Lung microvascular endothelial cell (primary cell): Measurements from ENCODE around the gene SLC2A8. TPM values are rescaled to one million over a fixed set of nuclear protein-coding genes. Genes with fewer than 3 reads are reported as not detected.

Source experiments
- DNase-seq, 2 donors: peaks; one replicate each; pipeline versions ENCODE4 v3.0.0 to v3.0.0-alpha.2; 2010; ENCODE audit warnings: low read depth in 2 of 2
- total RNA-seq: library from RNA; depleted of rRNA; stranded (reverse); fragments of >200 nt; gene quantifications from 2 replicates; pipeline ENCODE4 v1.2.1, GENCODE V29; 2014

The SLC2A8 gene, protein sequence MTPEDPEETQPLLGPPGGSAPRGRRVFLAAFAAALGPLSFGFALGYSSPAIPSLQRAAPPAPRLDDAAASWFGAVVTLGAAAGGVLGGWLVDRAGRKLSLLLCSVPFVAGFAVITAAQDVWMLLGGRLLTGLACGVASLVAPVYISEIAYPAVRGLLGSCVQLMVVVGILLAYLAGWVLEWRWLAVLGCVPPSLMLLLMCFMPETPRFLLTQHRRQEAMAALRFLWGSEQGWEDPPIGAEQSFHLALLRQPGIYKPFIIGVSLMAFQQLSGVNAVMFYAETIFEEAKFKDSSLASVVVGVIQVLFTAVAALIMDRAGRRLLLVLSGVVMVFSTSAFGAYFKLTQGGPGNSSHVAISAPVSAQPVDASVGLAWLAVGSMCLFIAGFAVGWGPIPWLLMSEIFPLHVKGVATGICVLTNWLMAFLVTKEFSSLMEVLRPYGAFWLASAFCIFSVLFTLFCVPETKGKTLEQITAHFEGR
- 7.4 and 9.1 TPM in 2 replicates for total RNA-seq

DNA sequence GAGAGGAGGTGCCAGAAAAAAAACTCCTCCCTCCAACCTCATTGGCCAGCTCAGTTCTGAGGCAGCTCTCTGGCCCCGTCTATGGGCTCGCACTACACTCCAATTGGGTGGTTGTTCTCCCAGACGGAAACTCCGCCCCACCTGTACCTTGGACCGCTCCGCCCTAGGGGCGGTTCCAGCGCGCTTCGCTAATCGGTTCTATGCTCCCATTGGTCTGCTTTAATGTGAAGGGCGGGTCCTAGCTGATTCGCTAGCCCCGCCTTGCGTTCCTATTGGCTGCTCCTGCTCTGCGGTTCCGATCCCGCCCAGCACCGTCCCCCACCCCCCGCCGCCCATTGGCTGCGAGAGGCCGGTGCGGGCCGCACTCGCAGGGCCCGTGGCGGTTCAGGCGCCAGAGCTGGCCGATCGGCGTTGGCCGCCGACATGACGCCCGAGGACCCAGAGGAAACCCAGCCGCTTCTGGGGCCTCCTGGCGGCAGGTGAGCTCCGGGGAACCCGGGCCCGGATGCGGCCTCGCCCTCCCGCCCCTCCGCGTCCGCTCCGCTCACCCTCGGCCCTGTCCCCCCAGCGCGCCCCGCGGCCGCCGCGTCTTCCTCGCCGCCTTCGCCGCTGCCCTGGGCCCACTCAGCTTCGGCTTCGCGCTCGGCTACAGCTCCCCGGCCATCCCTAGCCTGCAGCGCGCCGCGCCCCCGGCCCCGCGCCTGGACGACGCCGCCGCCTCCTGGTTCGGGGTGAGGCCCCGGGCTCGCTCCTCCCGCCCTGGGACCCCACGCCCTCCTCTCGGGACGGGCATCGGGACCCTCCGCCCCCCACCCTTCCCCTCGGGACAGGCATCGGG, at the start of gene SLC2A8:
TSS of gene SLC2A8 (plus strand) at position 362 of the 838 bp plus-strand sequence. CDS start at position 424, 62 bp downstream.
- DNase-seq, result peak; percentile 100

DNA sequence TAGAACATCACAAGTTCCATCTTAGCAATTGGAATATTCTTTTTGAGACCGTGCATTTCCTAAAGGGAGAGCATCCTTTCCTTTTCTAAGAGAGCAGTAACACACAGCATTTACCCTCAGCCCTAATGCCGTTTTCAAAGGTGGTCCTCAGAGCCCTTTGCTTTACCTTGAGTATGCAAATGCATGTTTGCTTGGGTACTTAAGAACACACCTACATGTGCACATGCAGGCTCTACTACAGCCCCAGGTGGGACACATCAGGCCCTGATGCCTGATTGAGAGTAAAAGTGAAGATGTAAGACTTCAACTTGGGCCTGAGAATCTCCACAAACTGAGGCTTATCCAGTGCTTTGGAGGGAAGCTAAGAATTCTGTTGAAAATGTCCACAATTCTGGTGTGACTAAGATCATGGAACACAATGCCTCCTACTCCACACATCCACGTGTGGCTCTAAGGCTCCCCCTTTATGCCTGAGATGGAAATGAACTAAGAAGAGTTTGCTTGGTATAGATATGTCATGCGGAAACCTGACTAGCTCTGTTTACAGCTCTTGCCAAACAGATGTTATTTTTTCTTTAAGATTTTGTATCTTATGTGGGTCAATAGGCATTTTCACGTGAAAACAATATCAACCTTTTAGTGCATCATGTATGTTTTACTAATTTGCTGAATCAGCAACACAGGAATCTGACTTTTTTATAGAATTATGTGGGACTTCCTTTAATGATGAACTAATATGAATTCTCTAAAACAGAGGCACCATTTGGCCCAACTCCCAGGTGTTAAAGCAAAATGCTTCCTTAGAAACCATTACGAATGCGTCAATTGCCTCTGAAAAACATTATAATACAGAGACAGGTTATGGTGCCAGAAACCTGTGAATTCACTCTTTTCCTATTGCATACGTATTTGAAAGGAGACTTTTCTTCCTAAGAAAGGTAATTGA, 48.9 kb upstream of the SLC2A8 start:
- DNase-seq, result peak; percentile 64 to 71

DNA sequence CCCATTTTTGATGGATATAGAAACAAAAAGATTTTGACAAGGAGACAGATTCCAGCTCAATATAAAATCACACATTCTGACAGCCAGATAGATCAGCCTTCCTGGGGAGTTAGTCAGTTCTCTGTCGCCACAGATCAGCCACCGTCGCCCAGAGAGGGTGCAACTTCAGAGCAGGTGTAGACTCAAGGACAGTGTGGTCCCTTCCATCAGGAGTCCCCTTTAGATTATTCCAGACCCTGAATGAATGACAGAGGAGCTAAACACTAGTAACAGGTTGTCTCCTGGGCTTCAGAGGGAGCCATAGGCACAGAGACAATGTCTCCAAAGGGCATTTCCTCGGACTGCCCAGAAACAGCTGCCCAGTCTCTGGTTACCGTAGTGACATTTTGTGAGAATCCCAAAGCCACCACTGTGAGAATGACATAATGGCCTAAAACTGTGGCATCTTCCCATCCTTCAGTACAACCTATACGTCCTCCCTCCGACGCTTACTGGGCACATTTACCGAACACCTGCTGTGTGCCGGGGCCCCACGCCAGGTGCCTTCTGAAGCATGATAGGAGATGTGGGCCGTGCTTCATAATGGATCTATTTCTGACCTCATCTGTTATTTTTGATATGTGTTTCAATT, 47.4 kb upstream of the SLC2A8 start:
- DNase-seq, result no peak

DNA sequence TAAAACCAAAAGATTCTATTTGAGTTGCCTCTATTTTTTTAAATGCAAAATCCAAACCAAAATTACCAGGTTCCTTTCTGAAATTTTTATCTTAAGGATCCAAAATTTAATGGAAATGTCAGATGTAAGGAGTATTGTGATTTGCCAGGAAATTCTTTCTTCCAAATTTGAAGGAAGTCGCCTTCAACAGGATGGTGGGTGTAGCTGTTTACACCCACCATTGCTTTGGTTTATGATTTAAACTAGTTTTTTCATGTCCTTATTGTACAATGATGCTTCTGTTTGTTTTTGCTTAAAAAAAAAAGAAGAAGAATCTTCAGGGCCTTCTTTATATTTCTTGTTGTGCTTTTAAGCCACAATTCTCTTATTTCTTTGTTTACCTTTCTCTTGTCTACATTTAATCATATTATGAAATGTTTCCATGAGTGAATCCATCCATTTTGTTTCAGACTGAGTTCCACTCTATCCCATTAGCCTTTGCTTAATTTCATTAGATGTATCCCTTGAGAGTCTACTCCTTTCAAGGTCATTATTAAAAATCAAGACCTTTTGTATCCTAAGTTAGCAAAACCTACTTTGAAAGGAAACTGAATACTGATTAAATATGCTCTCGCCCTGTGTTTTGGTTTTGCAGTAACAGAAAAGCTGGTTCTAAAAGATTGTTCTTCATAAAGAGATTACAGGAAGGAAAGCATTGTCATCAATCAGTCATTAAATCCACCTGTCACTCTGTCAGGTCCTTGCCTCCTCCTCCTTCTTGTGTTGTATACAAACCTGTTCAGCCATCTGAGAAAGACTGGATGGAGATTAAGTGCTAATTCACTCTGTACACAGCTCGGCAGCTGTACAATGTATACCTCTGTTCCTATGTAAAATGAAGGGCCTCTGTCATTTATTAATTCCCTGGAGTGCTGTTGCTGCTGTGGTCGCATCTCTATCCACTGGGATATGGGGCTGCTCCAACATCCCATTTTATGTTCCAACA, 45.5 kb upstream of the SLC2A8 start:
- DNase-seq, result no peak

DNA sequence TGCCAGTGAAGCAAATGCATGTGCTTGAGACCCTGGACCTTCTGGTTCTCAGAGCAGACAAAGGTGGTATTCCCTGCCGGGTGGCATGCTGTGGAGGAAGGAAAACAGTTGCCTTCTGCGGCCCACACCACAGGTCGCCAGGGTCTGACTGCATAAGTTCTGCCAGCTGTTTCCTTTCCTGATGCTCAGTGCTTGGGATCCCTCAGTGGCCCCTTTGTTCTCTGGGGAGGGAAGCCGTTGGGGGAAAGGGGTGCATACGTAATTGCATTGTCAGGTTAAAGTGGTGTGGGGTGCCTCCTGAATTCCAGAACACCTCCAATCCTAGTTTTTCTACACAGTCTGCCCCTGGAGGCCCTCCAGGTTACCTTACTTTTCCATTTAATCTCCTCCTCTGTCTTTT, 43.1 kb upstream of the SLC2A8 start:
- DNase-seq, result no peak

DNA sequence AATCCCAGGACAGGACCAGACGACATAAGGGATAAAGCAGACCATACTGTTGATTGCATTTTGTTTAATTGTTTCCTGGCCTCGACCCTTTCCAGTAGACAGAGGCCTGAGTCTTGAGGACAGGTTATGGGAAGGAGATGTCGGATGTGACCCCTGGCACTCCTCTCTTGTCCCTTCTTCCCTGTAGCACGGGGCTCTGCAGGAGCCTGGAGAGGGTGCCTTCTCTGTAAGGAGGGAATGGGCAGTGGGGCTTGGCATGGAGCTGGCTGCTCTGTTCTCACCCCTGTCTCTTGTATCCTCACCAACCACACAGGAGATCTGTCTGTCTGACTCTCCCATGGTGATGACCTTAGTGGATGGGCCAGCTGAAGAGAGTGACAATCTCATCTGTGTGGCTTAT, 40.1 kb upstream of the SLC2A8 start:
- DNase-seq, result no peak

DNA sequence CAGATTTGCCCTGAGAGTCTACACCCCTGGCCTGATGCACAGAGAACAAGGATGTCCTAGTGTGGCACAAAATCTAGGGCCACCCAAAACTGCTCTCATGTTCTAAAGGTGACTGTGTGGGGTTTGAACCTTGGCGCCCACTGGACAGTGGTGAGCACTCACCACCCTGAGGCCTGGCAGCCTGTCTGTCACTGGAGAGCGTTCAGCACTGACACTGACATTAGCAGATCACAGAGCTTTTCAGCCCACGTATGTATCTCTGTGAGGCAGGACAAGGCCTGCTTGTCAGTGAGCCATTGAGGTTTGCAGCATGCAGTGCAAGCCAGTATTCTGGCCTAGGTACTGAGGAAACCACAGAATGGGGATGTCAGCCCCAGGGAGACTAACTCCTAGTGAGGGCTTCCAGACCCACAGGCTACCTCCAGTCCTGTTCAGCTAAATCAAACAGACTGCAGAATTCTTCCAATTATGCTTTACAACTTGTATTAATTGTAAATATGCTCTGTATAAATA, 38.9 kb upstream of the SLC2A8 start:
- no peak for DNase-seq

DNA sequence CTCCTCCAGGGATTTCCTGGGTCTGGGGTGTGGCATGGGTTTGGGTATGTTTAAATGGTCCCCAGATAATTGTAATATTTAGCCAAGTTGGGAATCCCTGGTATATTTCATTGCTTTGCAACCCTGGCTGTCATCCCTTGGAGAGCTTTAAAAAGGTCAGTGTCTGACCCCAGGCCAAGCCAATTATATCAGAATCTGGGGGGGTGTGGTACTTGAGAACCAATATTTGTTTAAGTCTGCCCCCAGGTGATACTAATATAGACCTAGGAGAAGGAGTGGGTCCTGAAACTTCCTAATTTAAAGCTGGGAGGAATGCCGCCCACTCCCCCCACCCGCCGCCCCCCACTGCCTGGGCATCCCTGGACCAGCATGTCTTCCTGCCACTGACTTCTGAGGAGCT, 38.2 kb upstream of the SLC2A8 start:
- DNase-seq, result no peak

DNA sequence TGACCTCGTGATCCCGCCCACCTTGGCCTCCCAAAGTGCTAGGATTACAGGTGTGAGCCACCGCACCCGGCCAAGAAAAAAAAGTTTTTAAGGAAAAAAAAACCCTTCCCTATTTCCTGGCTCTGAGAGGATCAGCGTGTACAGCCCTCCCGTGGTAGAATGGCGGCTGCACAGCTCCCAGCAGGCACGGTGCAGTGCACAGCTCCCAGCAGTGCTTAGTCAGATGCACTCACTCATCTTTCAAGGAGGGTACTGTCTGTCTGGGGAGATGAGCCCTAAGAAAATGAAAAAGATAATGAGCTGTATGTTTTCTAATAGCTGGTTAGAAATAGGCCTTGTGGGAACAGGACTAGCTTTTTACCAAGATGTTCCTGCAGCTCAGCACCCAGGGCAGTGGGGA, 36.7 kb upstream of the SLC2A8 start:
- peak in 1 of 2 donors; percentile 52 for DNase-seq

DNA sequence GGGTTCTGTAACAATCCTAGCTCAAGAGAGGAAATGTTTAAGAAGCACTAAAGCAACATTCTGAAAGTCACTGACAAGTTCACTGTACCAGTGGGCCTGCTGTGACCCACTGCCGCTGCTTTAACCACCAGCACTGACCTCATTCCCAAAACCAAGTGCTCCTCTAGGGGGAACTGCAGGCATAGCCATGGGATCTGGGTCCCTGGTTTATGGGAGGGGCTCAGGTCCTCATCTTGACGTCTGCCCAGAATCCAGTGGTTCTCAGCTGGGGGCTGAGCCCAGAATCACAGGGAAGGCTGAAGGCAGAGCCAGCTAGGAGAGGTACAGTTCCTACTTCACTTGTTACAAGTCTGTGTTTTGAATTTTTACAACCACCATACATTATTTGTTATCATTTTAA, 36.1 kb upstream of the SLC2A8 start:
- DNase-seq, result no peak

DNA sequence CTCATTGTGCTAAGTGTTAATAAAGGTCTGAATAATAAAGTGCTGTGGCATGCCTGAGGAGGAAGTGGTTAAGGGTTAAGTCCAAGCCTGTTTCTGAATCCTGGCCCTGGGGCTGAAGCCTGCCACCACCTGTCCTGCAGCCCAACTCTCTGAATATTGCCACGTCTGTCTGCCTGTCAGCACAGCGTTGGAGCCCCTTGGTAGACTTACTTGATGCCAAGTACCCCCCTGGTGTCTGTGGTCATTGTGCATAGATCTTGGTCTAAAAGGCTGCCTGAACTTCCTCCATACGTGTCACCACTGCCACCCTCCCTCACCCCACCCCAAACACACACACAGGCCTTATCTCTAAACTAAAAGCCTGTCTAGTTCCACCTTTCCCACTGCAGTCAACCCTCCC, 35.4 kb upstream of the SLC2A8 start:
- DNase-seq, result no peak

DNA sequence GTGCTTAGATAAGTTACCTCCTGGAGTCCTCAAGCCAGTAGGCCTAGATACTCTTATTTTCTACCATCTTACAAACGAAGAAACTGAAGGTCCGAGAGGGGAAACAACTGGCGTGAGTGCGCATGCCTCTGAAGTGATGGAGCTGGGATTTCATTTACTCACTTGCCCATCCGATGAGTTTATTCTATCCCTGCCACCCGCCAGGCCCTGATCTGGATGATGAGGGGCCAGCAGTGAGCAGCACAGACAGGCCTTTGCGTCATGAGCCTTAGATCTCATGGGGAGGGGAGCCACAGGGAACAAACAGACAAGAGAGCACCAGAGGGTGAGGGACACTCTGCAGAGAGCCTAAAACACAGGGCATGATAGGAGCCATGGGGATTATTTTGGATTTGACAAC, 34.1 kb upstream of the SLC2A8 start:
- no peak for DNase-seq

DNA sequence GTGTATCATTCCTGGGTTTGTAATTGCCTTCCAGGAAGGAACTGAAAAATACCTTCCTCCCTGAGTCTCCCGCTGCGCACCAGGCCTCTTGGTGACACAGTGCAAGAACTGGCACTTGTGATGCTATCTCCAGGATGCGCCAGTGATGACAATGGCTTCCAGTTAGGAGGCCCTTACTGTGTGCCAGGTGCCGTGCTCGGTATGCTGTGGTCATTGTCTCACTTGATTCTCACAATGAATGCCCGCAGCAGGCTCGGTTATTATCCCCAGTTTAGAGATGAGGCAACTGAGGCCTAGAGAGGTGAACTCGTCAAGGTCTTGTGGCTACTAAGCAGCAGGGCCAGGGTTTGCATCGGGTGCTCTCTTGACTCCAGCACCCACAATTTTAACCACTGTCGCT, 31.5 kb upstream of the SLC2A8 start:
- no peak for DNase-seq

DNA sequence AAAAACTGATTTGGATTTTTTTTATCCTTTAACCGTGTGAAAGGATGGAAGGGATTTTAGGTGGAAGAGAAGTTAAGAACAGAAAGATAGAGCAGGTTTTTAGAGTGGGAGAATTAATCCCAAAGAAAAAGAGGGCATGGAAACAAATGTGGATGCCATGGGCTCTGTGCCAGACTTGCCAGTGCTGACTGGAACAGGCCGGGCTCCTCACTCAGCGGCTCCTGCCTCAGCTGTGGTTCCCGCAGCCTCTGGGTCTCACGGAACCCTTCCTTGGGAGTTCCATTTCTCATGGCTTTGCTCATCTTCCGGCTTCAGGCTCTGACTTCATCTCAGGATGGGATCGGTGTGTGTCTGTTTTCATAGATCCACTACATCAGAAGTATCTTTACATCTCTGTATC, 30.4 kb upstream of the SLC2A8 start:
- DNase-seq, result peak in 1 of 2 donors; percentile 17

DNA sequence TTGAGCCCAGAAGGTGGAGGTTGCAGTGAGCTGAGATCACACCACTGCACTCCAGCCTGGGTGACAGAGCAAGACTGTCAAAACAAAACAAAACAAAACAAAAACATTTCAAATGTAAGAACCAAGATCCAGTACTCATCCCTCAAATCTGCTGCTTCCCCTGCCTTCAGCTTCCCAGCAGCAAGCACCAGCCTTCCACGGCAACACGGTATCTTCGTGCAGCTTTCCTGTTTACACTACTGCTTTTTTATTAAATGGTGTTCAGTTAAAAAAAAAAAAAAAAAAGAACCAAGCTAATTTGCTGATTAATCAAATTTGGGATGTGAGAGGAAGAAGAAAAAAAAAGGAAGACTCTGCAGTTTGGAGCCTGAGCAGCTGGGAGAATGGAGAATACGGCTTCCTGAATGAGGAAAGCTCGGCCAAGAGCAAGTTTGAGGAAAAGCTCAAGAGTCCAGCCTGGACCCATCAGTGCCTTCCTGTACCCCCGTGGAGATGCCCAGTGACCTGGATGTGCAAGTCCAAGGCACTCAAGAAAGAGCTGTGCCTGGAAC, 28.0 kb upstream of the SLC2A8 start:
- DNase-seq, result no peak

DNA sequence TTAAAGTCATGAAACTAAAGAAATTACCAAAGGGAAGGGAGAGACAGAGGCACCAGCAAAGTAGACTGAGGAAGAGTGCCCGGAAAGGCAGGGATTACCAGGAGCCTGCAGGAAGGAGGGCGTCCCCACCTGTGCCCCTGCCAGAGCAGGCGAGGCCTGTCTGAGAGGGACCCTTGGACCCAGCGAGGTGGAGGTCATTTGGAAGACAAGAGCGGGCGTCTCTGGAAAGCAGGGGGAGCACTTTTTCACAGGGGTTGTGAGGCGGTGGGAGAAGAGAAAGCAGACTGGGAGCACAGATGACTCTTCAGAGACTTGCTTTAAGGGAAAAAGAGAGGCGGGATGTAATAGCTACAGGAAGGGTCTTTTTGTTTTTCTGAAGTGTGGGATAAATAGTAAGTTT, 27.5 kb upstream of the SLC2A8 start:
- no peak for DNase-seq

DNA sequence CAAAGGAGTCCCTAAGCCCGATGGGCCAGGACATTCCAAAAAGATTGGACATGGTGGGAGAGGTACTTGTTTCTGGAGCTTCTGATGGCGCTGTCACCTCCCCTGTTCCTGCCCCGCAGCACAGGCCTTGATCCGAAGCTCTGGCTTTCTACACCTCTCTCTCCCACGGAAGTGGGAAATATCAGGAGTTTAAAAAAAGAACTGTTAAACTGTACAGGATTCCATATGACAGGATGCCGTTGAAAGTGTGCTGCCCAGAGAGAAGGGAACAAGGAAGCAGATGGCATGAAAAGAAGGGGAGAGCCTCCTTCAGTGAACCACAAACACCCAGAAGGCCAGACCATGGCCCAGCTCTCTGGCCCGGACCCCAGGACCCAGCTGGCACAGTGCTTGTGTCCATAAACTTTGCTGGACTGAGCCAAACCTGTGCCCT, 26.8 kb upstream of the SLC2A8 start:
- DNase-seq, result no peak

DNA sequence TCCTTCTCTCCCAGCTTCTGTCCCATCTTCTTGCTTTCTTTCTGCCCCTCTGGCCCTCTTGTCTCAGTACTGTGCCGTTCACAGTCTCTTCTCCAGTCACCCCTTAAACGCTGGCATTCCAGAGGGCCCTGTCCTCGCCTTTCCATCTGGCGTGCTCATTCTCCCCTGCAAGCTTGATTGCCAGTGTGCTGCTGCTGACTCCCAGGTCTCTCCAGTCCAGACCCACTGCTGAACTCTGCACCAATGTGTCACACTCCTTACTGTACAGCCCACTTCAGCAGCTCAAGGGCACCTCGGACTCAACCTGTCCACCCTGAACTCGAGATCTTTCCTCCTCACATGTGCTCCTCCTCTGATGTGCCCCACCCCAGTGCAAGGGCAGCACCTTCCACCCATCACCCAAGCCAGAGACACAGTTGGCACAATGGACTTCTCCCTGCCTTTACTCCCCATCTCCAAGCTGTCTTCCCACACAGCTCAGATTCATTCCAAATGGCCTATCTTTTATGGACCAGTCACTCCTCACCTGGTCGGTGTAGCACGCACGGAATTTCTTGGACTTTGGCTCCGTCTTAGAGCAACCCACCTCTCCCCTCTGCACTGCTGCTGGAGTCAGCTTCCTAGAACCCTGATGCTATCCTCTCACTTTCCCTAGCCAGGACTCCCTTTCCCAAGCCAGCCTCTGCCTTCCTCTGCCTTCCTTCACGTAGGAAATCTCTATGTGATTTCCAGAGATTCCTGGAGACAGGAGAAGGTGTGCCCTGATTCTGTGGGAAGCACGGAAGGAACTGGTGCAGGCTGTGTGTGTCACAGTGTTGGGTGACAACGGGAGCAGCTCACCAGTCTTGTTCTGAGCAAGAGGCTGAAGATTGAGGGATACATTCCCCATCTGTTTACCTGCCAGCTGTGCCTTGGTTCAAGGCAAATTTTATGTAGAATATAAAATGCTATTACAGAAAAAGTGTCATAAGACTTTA, 26.0 kb upstream of the SLC2A8 start:
- no peak for DNase-seq
